CD4-positive, alpha-beta T cell (primary cell): ENCODE data around the gene TMEM203. TPM values are rescaled to one million over a fixed set of nuclear protein-coding genes. Genes with fewer than 3 reads are reported as not detected.
"Not testable (repeated sequence)": the region's sequence is repeated elsewhere in the genome, so short reads cannot be mapped to it uniquely, and the experiment has no call there.

Experiments
- ATAC-seq: fragments of 200-7000 bp; cut with Tn5 transposase; one replicate; pipeline ENCODE4 v1.10.0; 2022; ENCODE audit warnings: mild to moderate bottlenecking; ENCODE audit not compliant: poor library complexity
- CTCF ChIA-PET: fragments of 350-600 bp; sonication (Branson Sonifier 250); formaldehyde crosslinking; loops from one replicate; lab custom pipeline; 2021; ENCODE audit warnings: antibody characterized with exemption, inconsistent platforms; lab: Charles Lee
- POLR2A ChIA-PET: fragments of 350-600 bp; sonication (Branson Sonifier 250); formaldehyde crosslinking; loops from one replicate; lab custom pipeline; 2021; ENCODE audit warnings: antibody characterized with exemption, inconsistent platforms; lab: Charles Lee
- DNase-seq, 14 experiments: peaks; one replicate each; pipeline ENCODE4 v3.0.0-alpha.2; 2013 to 2020; ENCODE audit warnings: mixed read lengths in 2 of 14
- H3K27ac ChIP-seq, 2 donors: one replicate each; pipeline versions ENCODE4 v1.5.1 to v1.7.0; 2013; ENCODE audit warnings: low read length in 2 of 2, low read depth in 1 of 2, mild to moderate bottlenecking in 1 of 2
- H3K27me3 ChIP-seq, 2 experiments: 1 replicate in 1 of 2; 2 replicates in 1 of 2; pipeline versions ENCODE4 v1.6.1 to v1.7.0; 2013; ENCODE audit warnings: low read length in 2 of 2, control low read depth in 1 of 2, mild to moderate bottlenecking in 1 of 2, moderate library complexity in 1 of 2; ENCODE audit not compliant: insufficient read depth in 2 of 2, control insufficient read depth in 1 of 2
- H3K36me3 ChIP-seq: one replicate; pipeline ENCODE4 v1.6.1; 2013; ENCODE audit warnings: low read length, control low read depth; ENCODE audit not compliant: insufficient read depth
- H3K4me1 ChIP-seq: one replicate; pipeline ENCODE4 v1.6.1; 2013; ENCODE audit warnings: low read length, control low read depth; ENCODE audit not compliant: insufficient read depth
- H3K4me3 ChIP-seq: one replicate; pipeline ENCODE4 v1.5.1; 2013; ENCODE audit warnings: mild to moderate bottlenecking, low read length, moderate library complexity
- H3K9me3 ChIP-seq, 2 experiments: 1 replicate in 1 of 2; 2 replicates in 1 of 2; pipeline versions ENCODE4 v1.6.1 to v1.7.0; 2013; ENCODE audit warnings: low read length in 2 of 2, mild to moderate bottlenecking in 2 of 2, control low read depth in 1 of 2, moderate library complexity in 1 of 2; ENCODE audit not compliant: control insufficient read depth in 1 of 2, insufficient read depth in 1 of 2
- H3K27ac Mint-ChIP-seq: one replicate; pipeline ENCODE4 v1.8.0; 2020; ENCODE audit warnings: mixed read lengths
- H3K27me3 Mint-ChIP-seq: one replicate; pipeline ENCODE4 v1.8.0; 2021; ENCODE audit warnings: mixed read lengths
- H3K36me3 Mint-ChIP-seq: one replicate; pipeline ENCODE4 v1.8.0; 2021; ENCODE audit warnings: low read depth, mixed read lengths
- H3K4me1 Mint-ChIP-seq: one replicate; pipeline ENCODE4 v1.8.0; 2021; ENCODE audit warnings: low read depth, mixed read lengths
- H3K4me3 Mint-ChIP-seq: one replicate; pipeline ENCODE4 v1.8.0; 2020; ENCODE audit warnings: mild to moderate bottlenecking, mixed read lengths
- H3K9me3 Mint-ChIP-seq: one replicate; pipeline ENCODE4 v1.8.0; 2020; ENCODE audit warnings: mixed read lengths
- CTCF ChIP-seq: fragments of 200-600 bp; IDR thresholded peaks from one replicate; pipeline ENCODE4 v1.8.0; 2022; ENCODE audit warnings: antibody characterized with exemption, mild to moderate bottlenecking
- intact Hi-C, 2 experiments: fragments of 100-400 bp; cut with DNase I in 1 of 2; cut with micrococcal nuclease in 1 of 2; formaldehyde crosslinking; loops; one replicate each; pipeline versions ENCODE4 v1.15.1 to v1.9.0; 2023 to 2025; cut with DNase I, micrococcal nuclease
- total RNA-seq, 174 experiments: library from RNA in 2 of 174; stranded (reverse) in 2 of 174; gene quantifications; one replicate each; pipeline ENCODE4 v1.2.3 and lab custom pipeline; 2021 to 2026

TMEM203 gene
- total RNA-seq, 2 experiments from 2014 or later = 18.2 to 18.7 TPM

GRCh38 chr9:137240841-137241489 is 35.5 kb upstream of the TMEM203 start, which contains the start of gene TUBB4B:
Gene TUBB4B (plus strand): TSS chr9:137241287. CDS start chr9:137241361, 74 bp downstream.
- ChIA-PET POLR2A (interaction anchor here (0.6 to 2.5 kb wide), 36 partner anchors 10 to 831 kb away, joined by 3 to 63 read pairs (median 4); partner anchors contain the start of genes ANAPC2, DPP7, EXD3 and MAN1B1), CTCF (interaction anchor here (0.9 to 1.8 kb wide), 3 partner anchors 14 to 52 kb away, joined by 3 to 5 read pairs (median 4); no protein-coding TSS in a partner anchor)
- H3K9me3 ChIP-seq = no peaks in the 10 kb centered on the region
- peak; percentile 93 to 100 (median 98) for DNase-seq
- H3K27me3 Mint-ChIP-seq = no peaks in the 10 kb centered on the region
- peak within 1 kb of the TSS; percentile 91 for H3K4me3 Mint-ChIP-seq
- H3K4me3 ChIP-seq = peak within 1 kb of the TSS; percentile 68
- H3K27me3 ChIP-seq = no peaks in the 10 kb centered on the region
- intact Hi-C loops = loop anchor here (1.0 kb wide), 2 partner anchors 14 to 18 kb away; partner anchors contain the start of gene NELFB (in 1 of the 2)
- no peaks in the 10 kb centered on the region for H3K9me3 Mint-ChIP-seq
- peaks cover 17% of the 10 kb centered on the region for H3K4me1 Mint-ChIP-seq
- peaks cover 22% of the 10 kb centered on the region for H3K36me3 Mint-ChIP-seq
- peak; percentile 79 for ATAC-seq
- TF ChIP-seq CTCF = no peak
- H3K27ac Mint-ChIP-seq = peak within 1 kb of the TSS; percentile 89
- H3K27ac ChIP-seq = peak within 1 kb of the TSS; percentile 64 to 84
- H3K36me3 ChIP-seq = peaks cover 21% of the 10 kb centered on the region
- peaks cover 64% of the 10 kb centered on the region for H3K4me1 ChIP-seq

GRCh38 chr9:137240318-137240840 is 34.9 kb upstream of the TMEM203 start:
- DNase-seq (peak in 13 of 14 experiments; percentile 43 to 91 (median 62)), ATAC-seq (peak; percentile 12)
- Mint-ChIP-seq H3K4me3 (peak overlapping the region; percentile 80), H3K27ac (peak overlapping the region; percentile 89), H3K27me3 (no peaks in the 10 kb centered on the region), H3K36me3 (peaks cover 22% of the 10 kb centered on the region), H3K9me3 (no peaks in the 10 kb centered on the region), H3K4me1 (peaks cover 17% of the 10 kb centered on the region)
- intact Hi-C loops = loop anchor here in 1 of 2 experiments (1.0 kb wide), 1 partner anchor 17 kb away; no protein-coding TSS in a partner anchor
- Histone ChIP-seq H3K27ac (peak overlapping the region; percentile 64 to 84), H3K27me3 (no peaks in the 10 kb centered on the region), H3K4me1 (peaks cover 68% of the 10 kb centered on the region), H3K36me3 (peaks cover 21% of the 10 kb centered on the region), H3K9me3 (no peaks in the 10 kb centered on the region), H3K4me3 (peak overlapping the region; percentile 60)
- ChIA-PET POLR2A (interaction anchor here (0.6 to 2.5 kb wide), 36 partner anchors 11 to 831 kb away, joined by 3 to 63 read pairs (median 4); partner anchors contain the start of genes ANAPC2, DPP7, EXD3 and MAN1B1), CTCF (interaction anchor here (0.9 to 1.8 kb wide), 3 partner anchors 14 to 51 kb away, joined by 3 to 5 read pairs (median 4); no protein-coding TSS in a partner anchor)
- TF ChIP-seq CTCF = no peak

- not testable (repeated sequence) for H3K27me3 Mint-ChIP-seq, H3K9me3 Mint-ChIP-seq, H3K27me3 ChIP-seq, DNase-seq, ATAC-seq, H3K9me3 ChIP-seq
- intact Hi-C loops = loop anchor here in 1 of 2 experiments (1.0 to 5.0 kb wide), 4 partner anchors 16 to 452 kb away; partner anchors contain the start of genes ANAPC2 and SSNA1
- H3K4me1 Mint-ChIP-seq = peaks cover 17% of the 10 kb centered on the region
- Histone ChIP-seq H3K27ac (peak overlapping the region; percentile 55 to 84), H3K4me1 (peaks cover 68% of the 10 kb centered on the region), H3K36me3 (peaks cover 21% of the 10 kb centered on the region), H3K4me3 (peak overlapping the region; percentile 60)
- ChIA-PET POLR2A (interaction anchor here (0.8 to 2.5 kb wide), 21 partner anchors 12 to 357 kb away, joined by 3 to 63 read pairs (median 7); partner anchors contain the start of genes ANAPC2, DPP7, EXD3 and MAN1B1), CTCF (interaction anchor here (0.7 to 1.8 kb wide), 4 partner anchors 15 to 50 kb away, joined by 3 to 5 read pairs (median 4); no protein-coding TSS in a partner anchor)
- peak overlapping the region; percentile 67 for H3K27ac Mint-ChIP-seq
- H3K36me3 Mint-ChIP-seq = peaks cover 22% of the 10 kb centered on the region
- peak overlapping the region; percentile 80 for H3K4me3 Mint-ChIP-seq
These were observed 34.2 kb upstream of the TMEM203 start for GRCh38 chr9:137239541-137240200.
